ENCODE measurements around the gene MOB3B. TPM values are rescaled to one million over a fixed set of nuclear protein-coding genes. Genes with fewer than 3 reads are reported as not detected.

Gene MOB3B
- total RNA-seq, 1 experiment from 2014 or later, result 0.03 TPM

DNA sequence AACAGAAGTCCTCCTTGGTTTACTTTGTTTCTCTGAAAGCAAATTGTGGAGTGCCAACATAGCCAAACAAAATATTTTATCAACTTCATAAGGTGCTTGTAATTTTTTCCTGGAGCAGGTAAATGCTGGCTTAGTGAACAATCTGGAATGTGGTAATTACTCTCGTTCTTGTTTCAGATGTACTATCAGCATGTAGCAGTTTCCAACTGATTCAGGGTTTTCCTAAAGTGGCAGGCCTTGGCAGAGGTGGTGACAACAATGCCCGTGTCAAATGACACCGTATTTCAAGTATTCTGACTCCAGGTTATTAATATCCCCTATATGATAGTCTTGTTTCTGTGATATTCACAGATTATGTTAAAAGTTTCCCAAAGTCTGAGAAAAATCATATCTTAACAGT, 42.4 kb upstream of the MOB3B start:
- Histone ChIP-seq H3K27ac (ENCODE audit: low read length) (no peak overlapping the region), H3K9me3 (ENCODE audit: control insufficient read depth, insufficient read depth, low read depth, low read length) (no peaks in the 10 kb centered on the region), H3K36me3 (ENCODE audit: control insufficient read depth, insufficient read depth, low read length) (no peaks in the 10 kb centered on the region; the same call in 1 of the 2 replicates), H3K4me1 (ENCODE audit: control insufficient read depth, insufficient read depth, low read length) (0 out of 2 replicates have a peak, but pooled peaks cover 3% of the 10 kb centered on the region), H3K27me3 (ENCODE audit: control insufficient read depth, insufficient read depth, low read length) (no peaks in the 10 kb centered on the region), H3K4me3 (ENCODE audit: low read depth in 2 of 2, low read length in 2 of 2) (peak overlapping the region in 1 of 2 experiments; percentile 56; a peak in 2 of 4 replicates)
- CTCF ChIA-PET, result no interaction called here
- POLR2A ChIA-PET, result no interaction called here
- intact Hi-C loops (cut with micrococcal nuclease; ENCODE audit: unreplicated experiment), result no loop called here
- no peak for ATAC-seq
- in situ Hi-C loops (cut with HindIII; ENCODE audit: low pct_unique_long_range_greater_than_20kb, low sequenced_read_pairs), result no loop called here
- TSS peak; percentile 70 for BruUV-seq (replicated peaks)
- TF ChIP-seq TCF7L2 (IDR thresholded peaks at IDR 0.05; ENCODE audit: low read depth, low read length) (no peak), REST (IDR thresholded peaks at IDR 0.05; ENCODE audit: insufficient read depth in 1 of 2, low read depth in 2 of 2, low read length in 1 of 2) (no peak), POLR2AphosphoS5 (IDR thresholded peaks at IDR 0.05; ENCODE audit: low read depth, low read length) (no peak)
- TF ChIP-seq, protein P1, sequence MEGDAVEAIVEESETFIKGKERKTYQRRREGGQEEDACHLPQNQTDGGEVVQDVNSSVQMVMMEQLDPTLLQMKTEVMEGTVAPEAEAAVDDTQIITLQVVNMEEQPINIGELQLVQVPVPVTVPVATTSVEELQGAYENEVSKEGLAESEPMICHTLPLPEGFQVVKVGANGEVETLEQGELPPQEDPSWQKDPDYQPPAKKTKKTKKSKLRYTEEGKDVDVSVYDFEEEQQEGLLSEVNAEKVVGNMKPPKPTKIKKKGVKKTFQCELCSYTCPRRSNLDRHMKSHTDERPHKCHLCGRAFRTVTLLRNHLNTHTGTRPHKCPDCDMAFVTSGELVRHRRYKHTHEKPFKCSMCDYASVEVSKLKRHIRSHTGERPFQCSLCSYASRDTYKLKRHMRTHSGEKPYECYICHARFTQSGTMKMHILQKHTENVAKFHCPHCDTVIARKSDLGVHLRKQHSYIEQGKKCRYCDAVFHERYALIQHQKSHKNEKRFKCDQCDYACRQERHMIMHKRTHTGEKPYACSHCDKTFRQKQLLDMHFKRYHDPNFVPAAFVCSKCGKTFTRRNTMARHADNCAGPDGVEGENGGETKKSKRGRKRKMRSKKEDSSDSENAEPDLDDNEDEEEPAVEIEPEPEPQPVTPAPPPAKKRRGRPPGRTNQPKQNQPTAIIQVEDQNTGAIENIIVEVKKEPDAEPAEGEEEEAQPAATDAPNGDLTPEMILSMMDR (IDR thresholded peaks at IDR 0.05), result no peak
- DNase-seq (ENCODE audit: low read depth, low spot score), result no peak

DNA sequence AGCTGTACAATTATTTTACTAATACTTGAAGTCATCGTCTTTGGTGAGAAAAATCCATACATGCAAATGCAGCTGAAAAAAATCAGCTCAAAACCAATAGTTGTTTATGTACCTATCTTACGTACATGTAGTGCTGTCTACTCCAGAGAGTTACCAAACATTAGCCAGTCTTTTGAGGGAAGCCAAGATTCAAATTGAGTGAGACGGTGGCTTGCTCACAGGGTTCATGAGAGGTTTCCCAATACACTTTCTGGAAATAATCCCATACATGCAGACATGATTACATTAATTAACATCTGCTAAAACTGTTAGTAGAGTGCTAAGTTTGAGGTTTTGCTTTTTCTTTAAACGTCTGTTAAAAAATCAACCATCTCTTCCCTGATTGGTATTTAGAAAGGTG, 41.4 kb upstream of the MOB3B start:
- CTCF ChIA-PET, result no interaction called here

More for the DNA sequence above, 41.4 kb upstream of the MOB3B start:
- POLR2A ChIA-PET, result no interaction called here
- in situ Hi-C loops (cut with HindIII; ENCODE audit: low pct_unique_long_range_greater_than_20kb, low sequenced_read_pairs) (no loop called here), intact Hi-C loops (cut with micrococcal nuclease; ENCODE audit: unreplicated experiment) (no loop called here)
- Histone ChIP-seq H3K27me3 (ENCODE audit: control insufficient read depth, insufficient read depth, low read length) (no peaks in the 10 kb centered on the region), H3K9me3 (ENCODE audit: control insufficient read depth, insufficient read depth, low read depth, low read length) (no peaks in the 10 kb centered on the region), H3K4me3 (ENCODE audit: low read depth in 2 of 2, low read length in 2 of 2) (no peak overlapping the region), H3K36me3 (ENCODE audit: control insufficient read depth, insufficient read depth, low read length) (no peaks in the 10 kb centered on the region; the same call in 1 of the 2 replicates), H3K4me1 (ENCODE audit: control insufficient read depth, insufficient read depth, low read length) (0 out of 2 replicates have a peak, but pooled peaks cover 3% of the 10 kb centered on the region), H3K27ac (ENCODE audit: low read length) (no peak overlapping the region)
- BruUV-seq (replicated peaks), result no TSS peak
- TF ChIP-seq POLR2AphosphoS5 (IDR thresholded peaks at IDR 0.05; ENCODE audit: low read depth, low read length), result no peak
- no peak for TF ChIP-seq SIN3A (IDR thresholded peaks at IDR 0.05; ENCODE audit: borderline replicate concordance, insufficient read depth, low read depth, low read length)
- no peak for TF ChIP-seq REST (IDR thresholded peaks at IDR 0.05; ENCODE audit: insufficient read depth in 1 of 2, low read depth in 2 of 2, low read length in 1 of 2)
- no peak for TF ChIP-seq TCF7L2 (IDR thresholded peaks at IDR 0.05; ENCODE audit: low read depth, low read length)
- TF ChIP-seq, protein P1 (IDR thresholded peaks at IDR 0.05), result no peak
- ATAC-seq (no peak), DNase-seq (ENCODE audit: low read depth, low spot score) (no peak)

All from Panc1 (cell line).